IPS-20b (cell line): ENCODE measurements around the gene AK1.

Experiments
- H3K27ac ChIP-seq: one replicate; pipeline ENCODE4 v1.5.1; 2013; ENCODE audit warnings: low read length
- H3K27me3 ChIP-seq: 2 replicates; pipeline ENCODE4 v1.6.1; 2013; ENCODE audit warnings: mild to moderate bottlenecking, low read length, inconsistent platforms; ENCODE audit not compliant: insufficient read depth
- H3K36me3 ChIP-seq: 2 replicates; pipeline ENCODE4 v1.6.1; 2013; ENCODE audit warnings: low read depth, mild to moderate bottlenecking, inconsistent platforms, low read length, moderate library complexity; ENCODE audit not compliant: insufficient read depth
- H3K4me1 ChIP-seq: 2 replicates; pipeline ENCODE4 v1.6.1; 2013; ENCODE audit warnings: mild to moderate bottlenecking, control low read depth, inconsistent platforms, low read length, moderate library complexity; ENCODE audit not compliant: insufficient read depth
- H3K4me3 ChIP-seq: 2 replicates; pipeline ENCODE4 v1.5.1; 2013; ENCODE audit warnings: mild to moderate bottlenecking, low read length, inconsistent platforms
- H3K9ac ChIP-seq: 2 replicates; pipeline ENCODE4 v1.6.1; 2013; ENCODE audit warnings: low read depth, mild to moderate bottlenecking, inconsistent platforms, low read length, moderate library complexity
- H3K9me3 ChIP-seq: 2 replicates; pipeline ENCODE4 v1.6.1; 2013; ENCODE audit warnings: mild to moderate bottlenecking, low read depth, low read length, inconsistent platforms; ENCODE audit not compliant: insufficient read depth

AK1 gene

DNA sequence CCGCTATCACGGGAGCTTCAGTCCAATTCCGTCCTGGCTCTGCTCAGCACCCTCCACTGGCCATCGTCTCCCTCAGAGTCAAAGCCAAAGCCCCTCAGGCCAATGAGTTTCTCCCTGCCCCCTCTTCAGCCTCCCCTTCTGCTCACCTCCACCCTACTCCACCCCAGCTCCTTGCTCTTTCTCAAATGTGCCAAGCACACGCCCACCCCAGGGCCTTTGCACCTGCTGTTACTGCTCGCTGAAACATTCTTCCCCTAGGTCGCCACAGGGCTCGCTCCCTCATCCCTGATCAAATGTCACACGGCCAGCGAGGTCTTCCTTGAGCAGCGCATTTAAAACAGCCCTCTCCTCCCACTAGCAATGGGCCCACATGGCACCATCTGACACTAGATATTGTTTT is 16.7 kb downstream of the AK1 start:
- H3K4me1 ChIP-seq, result no peaks in the 10 kb centered on the region
- no peaks in the 10 kb centered on the region for H3K9me3 ChIP-seq
- no peaks in the 10 kb centered on the region for H3K27me3 ChIP-seq
- H3K4me3 ChIP-seq, result no peak overlapping the region
- no peaks in the 10 kb centered on the region for H3K36me3 ChIP-seq
- no peak overlapping the region for H3K27ac ChIP-seq
- H3K9ac ChIP-seq, result no peak overlapping the region

DNA sequence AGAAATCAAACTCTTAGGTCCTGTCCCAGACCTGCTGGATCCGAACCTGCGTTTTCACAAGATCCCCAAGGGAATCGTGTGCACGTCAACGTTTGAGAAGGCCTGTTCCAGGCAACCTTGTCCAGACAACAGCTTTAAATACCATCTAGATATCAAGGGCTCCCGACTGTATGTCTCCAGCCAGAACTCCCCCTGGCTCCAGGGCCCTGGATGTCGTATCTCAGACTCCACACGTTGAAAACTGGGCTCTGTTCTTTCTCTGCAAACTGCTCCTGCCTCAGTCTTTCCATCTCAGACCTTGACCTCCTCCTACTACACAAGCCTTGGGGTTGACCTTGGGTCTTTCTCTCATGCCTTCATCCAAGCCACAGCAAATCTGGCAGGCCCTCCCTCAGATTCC is 17.2 kb downstream of the AK1 start:
- Histone ChIP-seq H3K9me3 (no peaks in the 10 kb centered on the region), H3K36me3 (no peaks in the 10 kb centered on the region), H3K9ac (no peak overlapping the region), H3K27me3 (no peaks in the 10 kb centered on the region), H3K27ac (no peak overlapping the region), H3K4me1 (no peaks in the 10 kb centered on the region), H3K4me3 (no peak overlapping the region)

DNA sequence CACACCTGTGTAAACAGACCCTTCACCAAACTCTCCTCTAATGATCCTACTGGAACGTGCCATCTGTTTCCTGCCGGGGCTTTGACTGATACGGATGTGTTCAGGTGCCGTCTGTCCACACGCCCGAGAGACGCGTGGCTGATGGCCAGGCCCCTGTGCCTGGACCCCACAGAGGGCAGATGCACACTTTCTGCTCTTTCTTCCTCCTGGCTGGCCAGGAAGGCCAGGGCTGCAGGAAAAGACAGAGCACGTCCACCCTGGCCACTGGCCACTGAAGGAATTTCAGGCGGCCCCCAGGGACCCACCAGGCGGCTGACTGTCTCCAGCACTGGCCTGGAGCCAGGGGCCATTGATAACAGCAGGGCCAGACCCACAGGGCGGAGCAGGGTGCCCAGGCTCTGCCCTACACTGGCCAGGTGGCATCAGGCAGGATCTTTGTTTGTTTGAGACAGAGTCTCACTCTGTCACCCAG is 19.4 kb downstream of the AK1 start:
- H3K27ac ChIP-seq, result no peak overlapping the region

DNA sequence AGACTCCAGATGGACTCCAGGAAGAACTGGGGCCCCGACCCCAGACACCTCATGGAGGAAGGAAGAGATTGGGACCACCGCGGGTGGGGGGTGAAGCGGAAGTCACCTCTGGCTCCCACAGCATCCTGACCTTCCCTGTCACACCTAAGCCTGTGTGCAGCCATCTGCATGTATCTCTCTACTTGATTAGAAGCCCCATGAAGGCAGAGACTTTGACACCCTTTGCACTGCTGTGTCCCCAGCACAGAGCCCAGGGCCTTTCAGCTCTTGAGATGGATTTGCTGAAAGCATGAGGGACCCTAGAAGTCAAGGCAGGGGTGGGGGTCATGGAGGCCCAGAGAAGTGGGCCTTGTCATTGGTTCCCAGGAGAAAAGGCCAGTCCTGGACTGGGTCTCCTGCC is 20.2 kb downstream of the AK1 start:
- H3K9ac ChIP-seq, result no peak overlapping the region
- no peak overlapping the region for H3K27ac ChIP-seq
- no peaks in the 10 kb centered on the region for H3K27me3 ChIP-seq
- H3K4me1 ChIP-seq, result peaks cover 5% of the 10 kb centered on the region; the same call in 1 of the 2 replicates
- no peaks in the 10 kb centered on the region for H3K36me3 ChIP-seq
- no peaks in the 10 kb centered on the region for H3K9me3 ChIP-seq
- H3K4me3 ChIP-seq, result no peak overlapping the region

More for the DNA sequence above, 19.4 kb downstream of the AK1 start:
- H3K36me3 ChIP-seq, result no peaks in the 10 kb centered on the region
- no peak overlapping the region for H3K4me3 ChIP-seq
- H3K9me3 ChIP-seq, result no peaks in the 10 kb centered on the region
- no peaks in the 10 kb centered on the region for H3K27me3 ChIP-seq
- H3K4me1 ChIP-seq, result peaks cover 5% of the 10 kb centered on the region; the same call in 1 of the 2 replicates
- no peak overlapping the region for H3K9ac ChIP-seq

DNA sequence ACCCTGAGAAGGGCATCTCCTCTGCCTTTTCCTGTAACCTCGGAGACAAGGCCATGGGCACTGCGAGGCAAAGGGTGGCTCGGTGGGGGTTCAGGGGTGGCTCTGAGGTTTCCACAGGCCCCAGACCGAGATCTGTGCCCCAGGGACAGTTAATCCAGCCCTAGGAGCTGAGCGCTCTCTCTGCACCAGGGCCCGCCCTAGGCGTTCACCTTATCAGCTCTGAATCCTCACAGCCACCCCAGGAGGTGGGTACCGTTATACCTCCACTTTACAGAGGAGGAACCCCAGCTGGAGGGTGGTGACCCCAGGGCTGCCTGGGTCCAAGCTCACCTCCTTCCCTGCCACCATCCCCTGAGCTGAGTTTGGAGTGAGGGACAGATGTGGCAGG is 20.8 kb downstream of the AK1 start:
- H3K4me1 ChIP-seq, result peaks cover 5% of the 10 kb centered on the region; the same call in 1 of the 2 replicates
- no peaks in the 10 kb centered on the region for H3K36me3 ChIP-seq
- no peaks in the 10 kb centered on the region for H3K9me3 ChIP-seq
- H3K9ac ChIP-seq, result no peak overlapping the region
- no peak overlapping the region for H3K4me3 ChIP-seq
- no peaks in the 10 kb centered on the region for H3K27me3 ChIP-seq
- no peak overlapping the region for H3K27ac ChIP-seq

DNA sequence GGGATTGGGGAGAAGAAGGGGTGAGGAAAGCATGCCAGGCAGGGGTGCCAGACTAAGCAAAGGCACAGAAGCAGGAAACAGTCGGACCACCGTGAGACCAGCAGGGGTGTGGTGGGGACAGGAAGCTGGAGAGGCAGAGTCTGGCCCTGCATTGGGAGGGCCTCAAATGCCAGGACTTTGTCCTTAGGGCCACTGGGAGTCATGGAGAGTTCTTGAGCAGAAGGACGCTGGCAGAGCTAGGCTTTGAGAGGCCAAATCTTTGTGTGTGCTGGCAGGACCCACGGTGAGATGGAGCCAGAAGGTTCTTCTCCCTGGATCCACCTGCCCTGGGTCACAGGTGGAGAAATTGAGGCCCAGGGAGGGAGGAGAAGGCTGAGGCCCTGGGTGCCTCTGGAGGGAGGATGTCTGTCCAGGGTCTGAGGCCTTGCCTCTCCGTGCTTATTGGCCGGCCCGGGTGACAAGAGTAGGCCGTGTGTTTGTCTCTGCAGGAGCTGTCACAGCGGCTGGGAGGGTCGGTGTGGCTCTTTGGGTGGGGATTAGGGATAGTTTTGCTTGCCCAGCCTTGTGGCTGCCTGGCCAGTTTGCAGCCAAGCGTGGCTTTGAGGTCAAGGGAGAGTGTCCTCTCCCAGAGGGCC is 21.3 kb downstream of the AK1 start:
- Histone ChIP-seq H3K4me1 (peaks cover 5% of the 10 kb centered on the region; the same call in 1 of the 2 replicates), H3K36me3 (no peaks in the 10 kb centered on the region), H3K9ac (no peak overlapping the region), H3K27ac (no peak overlapping the region), H3K9me3 (no peaks in the 10 kb centered on the region), H3K27me3 (no peaks in the 10 kb centered on the region), H3K4me3 (no peak overlapping the region)

DNA sequence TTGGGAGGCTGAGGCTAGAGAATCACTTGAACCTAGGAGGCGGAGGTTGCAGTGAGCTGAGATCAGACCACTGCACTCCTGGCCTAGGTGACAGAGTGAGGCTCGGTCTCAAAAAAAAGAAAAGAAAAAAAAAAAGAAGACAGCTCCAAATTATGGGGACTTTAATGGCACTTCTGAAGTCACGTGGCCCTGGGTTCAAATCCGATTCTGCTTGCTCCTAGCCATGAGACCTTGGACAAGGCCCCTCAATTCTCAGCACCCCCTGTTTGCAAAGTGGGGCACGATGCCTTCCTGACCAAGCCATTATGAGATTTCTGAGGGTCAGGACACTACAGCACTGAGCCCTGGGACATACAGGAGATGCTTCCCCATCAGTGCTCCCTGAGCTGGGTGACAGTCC is 22.0 kb downstream of the AK1 start:
- no peak overlapping the region for H3K27ac ChIP-seq
- H3K4me3 ChIP-seq, result no peak overlapping the region
- H3K4me1 ChIP-seq, result peaks cover 5% of the 10 kb centered on the region; the same call in 1 of the 2 replicates

DNA sequence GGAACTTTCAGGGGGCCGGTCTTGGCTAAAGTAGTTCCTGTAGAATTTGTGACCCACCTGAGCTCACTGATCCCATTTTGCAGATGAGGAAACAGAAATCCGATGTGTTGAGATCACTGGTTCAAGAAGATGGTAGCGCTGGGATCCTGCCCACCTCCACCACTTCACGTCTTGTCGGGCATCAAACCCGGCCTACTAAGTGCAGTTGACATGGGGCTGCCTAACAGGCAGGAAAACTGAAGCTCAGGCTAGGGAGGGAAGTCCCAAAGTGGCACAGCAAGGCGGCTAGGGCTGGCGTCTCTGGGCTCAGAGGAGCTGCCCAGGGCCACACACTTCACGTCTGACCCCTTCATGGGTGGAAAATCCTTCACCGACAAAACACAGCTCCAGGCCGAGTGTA is 22.5 kb downstream of the AK1 start:
- peaks cover 5% of the 10 kb centered on the region; the same call in 1 of the 2 replicates for H3K4me1 ChIP-seq
- H3K27ac ChIP-seq, result no peak overlapping the region
- H3K9ac ChIP-seq, result no peak overlapping the region
- H3K36me3 ChIP-seq, result no peaks in the 10 kb centered on the region
- H3K27me3 ChIP-seq, result no peaks in the 10 kb centered on the region
- no peaks in the 10 kb centered on the region for H3K9me3 ChIP-seq
- no peak overlapping the region for H3K4me3 ChIP-seq

More for the DNA sequence above, 22.0 kb downstream of the AK1 start:
- H3K36me3 ChIP-seq, result no peaks in the 10 kb centered on the region
- no peaks in the 10 kb centered on the region for H3K9me3 ChIP-seq
- H3K9ac ChIP-seq, result no peak overlapping the region
- H3K27me3 ChIP-seq, result no peaks in the 10 kb centered on the region

DNA sequence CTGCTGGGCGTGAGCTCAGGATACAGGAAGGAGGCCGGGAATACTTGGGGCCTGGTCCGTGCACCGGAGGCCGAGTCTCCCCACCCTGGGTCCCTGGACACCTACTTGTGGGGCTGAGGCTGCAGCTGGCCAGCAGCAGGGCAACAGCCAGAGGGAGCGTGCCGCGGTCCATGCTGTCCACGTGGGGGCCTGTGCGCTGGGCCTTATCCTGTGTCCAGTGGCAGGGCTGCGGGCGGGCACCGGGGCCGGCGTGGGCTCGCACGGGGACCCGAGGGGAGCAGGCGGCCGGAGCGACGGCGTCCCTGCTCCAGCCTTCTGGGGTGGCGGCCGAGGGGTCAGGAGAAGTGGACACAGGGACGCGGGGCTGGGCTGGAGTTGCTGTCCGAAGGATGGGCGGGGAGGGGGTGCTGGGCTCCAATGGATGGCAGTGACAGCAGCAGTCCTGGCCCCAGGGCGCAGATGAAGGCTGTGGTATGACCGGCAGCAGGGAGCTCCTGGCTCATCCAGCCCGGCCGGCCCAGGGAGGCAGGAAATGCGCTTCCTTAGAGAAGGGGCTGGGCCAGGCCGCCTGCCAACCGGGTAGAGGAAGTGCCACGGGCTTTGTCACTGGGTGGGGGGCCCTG is 23.2 kb downstream of the AK1 start, which contains the start of gene ENG:
Gene ENG, minus strand, starts transcription at position 475 of the 623 bp plus-strand sequence. Its CDS starts 303 bp downstream, at position 172.
- Histone ChIP-seq H3K4me3 (no peak within 1 kb of the TSS), H3K27me3 (no peaks in the 10 kb centered on the region), H3K4me1 (peaks cover 5% of the 10 kb centered on the region; the same call in 1 of the 2 replicates), H3K27ac (no peak within 1 kb of the TSS), H3K36me3 (no peaks in the 10 kb centered on the region), H3K9me3 (peaks cover 2% of the 10 kb centered on the region), H3K9ac (no peak within 1 kb of the TSS)

DNA sequence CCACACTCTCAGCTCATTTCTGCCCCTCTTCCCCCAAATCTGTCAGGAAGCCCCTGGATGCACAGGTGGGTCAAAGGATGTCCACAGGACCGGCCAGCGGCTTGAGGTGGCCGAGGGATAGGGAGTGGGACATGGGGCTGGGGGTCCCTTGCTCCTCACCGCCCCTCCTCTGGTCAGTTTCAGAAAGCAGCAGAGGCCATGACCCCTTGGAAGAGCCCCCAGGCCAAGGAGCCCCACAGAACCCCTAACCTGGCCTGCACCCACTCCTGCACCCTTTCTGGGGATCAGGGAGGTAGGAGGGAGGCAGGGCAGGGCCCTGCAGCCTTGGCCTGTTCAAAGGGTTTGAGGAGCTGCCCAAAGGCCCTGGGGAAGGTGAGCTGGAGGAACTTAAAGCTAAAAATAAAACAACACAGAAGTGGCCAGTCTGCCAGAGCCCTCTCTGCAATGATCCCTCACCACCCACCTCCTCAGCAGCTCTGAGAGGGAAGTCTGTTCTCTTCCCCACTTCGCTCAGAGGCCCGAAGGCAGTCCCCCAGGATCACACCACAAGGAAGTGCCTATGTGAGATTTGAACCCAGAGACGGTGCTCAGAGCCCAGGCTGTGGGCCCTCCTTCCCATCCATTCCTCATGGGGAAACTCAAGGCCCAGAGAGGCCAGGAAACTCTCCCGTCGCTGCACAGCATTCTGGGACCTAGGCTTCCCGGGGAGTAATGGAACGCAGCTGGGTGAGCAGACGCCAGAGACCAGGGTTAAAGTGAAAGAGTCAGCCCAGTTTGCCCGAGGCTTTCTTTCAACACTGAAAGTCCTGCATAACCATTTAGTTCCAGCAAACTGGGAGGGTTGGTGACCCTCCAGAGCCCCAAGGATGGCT is 23.9 kb downstream of the AK1 start:
- no peak overlapping the region for H3K4me3 ChIP-seq

DNA sequence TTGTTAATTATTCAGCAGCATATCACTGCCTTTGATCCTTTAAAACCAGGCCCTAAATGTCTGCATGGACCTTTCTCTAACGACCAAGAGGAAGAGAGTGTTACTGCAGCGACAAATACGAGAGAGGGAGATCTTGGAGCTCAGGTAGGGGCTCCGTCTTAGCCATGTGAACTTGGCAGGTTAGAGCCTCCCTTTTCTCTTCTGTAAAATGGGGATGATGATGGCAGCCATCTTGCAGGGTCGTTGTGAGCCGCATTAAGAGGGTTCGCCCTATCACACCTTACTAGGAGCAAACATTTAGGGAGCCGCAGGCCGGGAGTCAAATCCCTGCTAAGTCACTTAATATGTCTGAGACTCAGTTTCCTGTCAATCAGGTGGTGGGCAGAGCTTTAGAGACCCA is 24.6 kb downstream of the AK1 start:
- no peaks in the 10 kb centered on the region for H3K27me3 ChIP-seq
- H3K9ac ChIP-seq, result no peak overlapping the region
- peaks cover 7% of the 10 kb centered on the region for H3K9me3 ChIP-seq
- H3K4me3 ChIP-seq, result no peak overlapping the region
- no peak overlapping the region for H3K27ac ChIP-seq
- H3K36me3 ChIP-seq, result no peaks in the 10 kb centered on the region
- H3K4me1 ChIP-seq, result peaks cover 5% of the 10 kb centered on the region; the same call in 1 of the 2 replicates

More for the DNA sequence above, 23.9 kb downstream of the AK1 start:
- no peaks in the 10 kb centered on the region for H3K36me3 ChIP-seq
- H3K27me3 ChIP-seq, result no peaks in the 10 kb centered on the region
- H3K27ac ChIP-seq, result no peak overlapping the region
- no peak overlapping the region for H3K9ac ChIP-seq
- H3K4me1 ChIP-seq, result peaks cover 5% of the 10 kb centered on the region; the same call in 1 of the 2 replicates
- H3K9me3 ChIP-seq, result peaks cover 7% of the 10 kb centered on the region
